Transverse colon (tissue), 4 donors: ENCODE results near the gene MAP2K5. TPM values are rescaled to one million over a fixed set of nuclear protein-coding genes. Genes with fewer than 3 reads are reported as not detected.

Experiments used
- DNase-seq: peaks from one replicate; pipeline ENCODE4 v3.0.0-alpha.2; 2019
- H3K27ac ChIP-seq, 4 donors: fragments of 200-600 bp; sonication (generic); 2 replicates each; pipeline ENCODE4 v1.5.1; 2016 to 2018; ENCODE audit warnings: inconsistent platforms in 4 of 4
- H3K27me3 ChIP-seq: fragments of 200-600 bp; sonication (generic); 2 replicates; pipeline ENCODE4 v1.5.1; 2017; ENCODE audit warnings: inconsistent platforms
- H3K36me3 ChIP-seq, 4 donors: fragments of 200-600 bp; sonication (generic); 2 replicates each; pipeline ENCODE4 v1.5.1; 2017 to 2019; ENCODE audit warnings: inconsistent platforms in 4 of 4
- H3K4me1 ChIP-seq, 4 donors: fragments of 200-600 bp; sonication (generic); 2 replicates each; pipeline ENCODE4 v1.5.1; 2017 to 2020; ENCODE audit warnings: inconsistent platforms in 4 of 4
- H3K4me3 ChIP-seq, 4 donors: fragments of 200-600 bp; sonication (generic); 1 replicate in 1 of 4; 2 replicates in 3 of 4; pipeline versions ENCODE4 v1.5.1 to v1.6.1; 2017 to 2019; ENCODE audit warnings: inconsistent platforms in 4 of 4
- H3K9me3 ChIP-seq, 2 donors: fragments of 200-600 bp; sonication (generic); 2 replicates each; pipeline ENCODE4 v1.5.1; 2017 to 2019; ENCODE audit warnings: inconsistent platforms in 2 of 2
- CTCF ChIP-seq, 5 experiments: fragments of 200-600 bp in 3 of 5; fragments of 450-650 bp in 2 of 5; sonication (generic) in 3 of 5; IDR thresholded peaks; 1 replicate in 2 of 5; 2 replicates in 3 of 5; pipeline ENCODE4 v1.5.1; 2016 to 2017; ENCODE audit warnings: antibody characterized with exemption in 5 of 5, inconsistent platforms in 3 of 5, mild to moderate bottlenecking in 2 of 5, moderate library complexity in 1 of 5
- EP300 ChIP-seq: sonication (generic); formaldehyde crosslinking; IDR thresholded peaks from one replicate; pipeline ENCODE4 v1.6.1; 2017; ENCODE audit warnings: antibody characterized with exemption, low read depth
- POLR2A ChIP-seq: fragments of 450-650 bp; IDR thresholded peaks from one replicate; pipeline ENCODE4 v1.6.1; 2016; ENCODE audit warnings: antibody characterized with exemption, mild to moderate bottlenecking, moderate library complexity
- POLR2AphosphoS5 ChIP-seq, 3 donors: sonication (generic); formaldehyde crosslinking; IDR thresholded peaks; one replicate each; pipeline ENCODE4 v1.6.1; 2016; ENCODE audit warnings: antibody characterized with exemption in 3 of 3
- WGBS, 2 donors: methylation state at CpG; one replicate each; pipeline ENCODE4 v1.1.5; 2018; ENCODE audit warnings: low coverage in 1 of 2; 5-methylcytosine and 5-hydroxymethylcytosine counted together
- in situ Hi-C, 4 donors: fragments of 200-750 bp; cut with MboI; loops; one replicate each; pipeline versions ENCODE4 v1.15.0 to v1.15.1; 2017; ENCODE audit warnings: low sequenced_read_pairs in 3 of 4, low pct_ligation_motif_present in 1 of 4, low pct_unique_long_range_greater_than_20kb in 1 of 4
- intact Hi-C: fragments of 100-400 bp; cut with DNase I; formaldehyde crosslinking; loops from one replicate; pipeline ENCODE4 v1.15.1; 2023; ENCODE audit warnings: low total_unique reads
- total RNA-seq, 4 donors: library from RNA; depleted of rRNA; stranded (reverse); fragments of >200 nt; gene quantifications; one replicate each; pipeline ENCODE4 v1.1.0, GENCODE V29; 2016

The MAP2K5 gene
- total RNA-seq, 4 donors from 2014 or later = 19.8 to 320 (median 21.1) TPM

DNA sequence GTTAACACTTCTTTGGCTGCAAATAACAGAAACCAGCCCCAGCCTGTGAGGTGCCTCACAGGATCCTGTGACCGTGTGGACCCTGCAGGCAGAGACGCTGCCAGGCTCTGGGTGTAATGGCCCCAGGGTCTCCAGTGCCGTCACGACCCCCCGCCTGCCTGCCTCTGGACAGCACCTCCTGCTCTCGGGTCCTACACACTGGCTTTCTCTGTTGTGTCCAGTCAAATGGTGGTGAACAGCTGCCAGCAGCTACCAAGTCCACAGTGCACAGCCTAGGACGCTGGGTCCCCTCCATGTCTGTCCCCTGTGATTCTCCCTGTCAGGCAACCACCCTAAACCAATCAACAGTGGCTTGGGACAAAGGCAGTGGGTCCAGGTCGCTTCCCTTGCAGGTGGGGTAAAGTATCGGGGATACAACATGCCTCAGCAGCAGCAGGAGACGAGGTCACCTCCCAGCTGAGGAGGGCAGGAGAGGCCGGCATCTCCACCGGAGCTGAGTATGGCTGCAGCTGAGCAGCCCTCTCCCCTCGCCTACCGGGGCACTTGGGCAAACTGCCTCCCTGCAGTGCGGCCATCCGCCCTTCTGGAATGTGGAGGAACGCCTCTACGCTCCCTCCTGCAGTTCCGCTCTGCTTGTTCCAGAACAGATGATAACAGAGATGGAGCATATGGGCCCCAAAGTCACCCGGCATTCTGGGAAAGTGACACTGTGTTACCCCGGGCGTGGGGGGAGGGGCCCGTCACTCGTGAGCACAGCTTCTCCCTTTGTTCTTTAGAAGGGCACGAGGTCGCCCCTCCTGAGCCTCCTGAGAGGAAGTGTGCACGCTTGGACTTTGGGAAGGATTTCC is 261.7 kb downstream of the MAP2K5 start:
- no peaks in the 10 kb centered on the region for H3K9me3 ChIP-seq
- intact Hi-C loops = no loop called here
- H3K4me3 ChIP-seq = no peak overlapping the region
- DNase-seq = no peak
- 40 to 84% methylated on average over 1 to 26 of the region's 27 CpGs for WGBS, 2 donors
- H3K4me1 ChIP-seq = no peaks in the 10 kb centered on the region
- no peaks in the 10 kb centered on the region for H3K36me3 ChIP-seq
- no peaks in the 10 kb centered on the region for H3K27me3 ChIP-seq
- TF ChIP-seq EP300 (no peak), POLR2AphosphoS5 (IDR thresholded peaks at IDR 0.05) (no peak), POLR2A (no peak), CTCF (IDR thresholded peaks at IDR 0.05) (no peak)
- in situ Hi-C loops = loop anchor here in 1 of 4 donors (25.0 kb wide), 1 partner anchor 342 kb away; no protein-coding TSS in a partner anchor
- H3K27ac ChIP-seq = no peak overlapping the region

DNA sequence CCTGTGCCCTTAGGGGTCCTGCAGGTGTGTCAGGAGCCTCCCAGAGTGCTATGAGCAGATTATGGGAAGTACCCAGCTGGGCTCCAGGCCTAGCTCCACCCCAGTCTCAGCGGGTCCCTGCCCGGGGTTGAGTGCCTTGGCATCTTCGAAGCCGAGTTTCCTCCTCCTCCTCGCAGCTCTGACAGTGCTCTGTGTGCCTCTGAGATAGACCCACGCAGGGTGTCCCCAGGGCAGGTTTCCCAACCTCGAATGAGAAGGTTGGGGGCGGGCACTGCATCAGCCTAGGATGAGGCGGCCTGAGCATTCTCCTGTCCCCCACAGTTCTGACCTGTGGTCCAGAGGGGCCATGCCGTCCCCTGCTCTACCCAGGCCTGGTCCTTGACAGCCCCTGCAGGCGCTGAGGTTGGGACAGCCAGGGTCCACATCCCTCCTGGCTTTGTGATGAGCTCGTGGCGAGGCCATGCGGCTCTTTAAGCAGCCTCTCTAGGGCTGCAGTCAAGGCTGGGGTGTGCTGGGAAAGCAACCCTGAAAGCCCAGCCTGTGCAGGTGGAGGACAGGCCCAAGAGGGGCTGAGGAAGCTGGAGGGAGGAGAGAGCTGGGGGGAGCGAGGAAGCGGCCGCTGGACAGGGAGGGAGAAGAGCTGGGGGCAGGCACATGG is 262.6 kb downstream of the MAP2K5 start:
- H3K4me3 ChIP-seq = no peak overlapping the region
- DNase-seq = no peak
- intact Hi-C loops (no loop called here), in situ Hi-C loops (loop anchor here in 1 of 4 donors (25.0 kb wide), 1 partner anchor 343 kb away; no protein-coding TSS in a partner anchor)
- H3K27ac ChIP-seq = no peak overlapping the region
- TF ChIP-seq POLR2AphosphoS5 (IDR thresholded peaks at IDR 0.05) = no peak
- TF ChIP-seq EP300 = no peak
- TF ChIP-seq POLR2A = no peak
- no peak for TF ChIP-seq CTCF (IDR thresholded peaks at IDR 0.05)
- H3K27me3 ChIP-seq = no peaks in the 10 kb centered on the region
- WGBS, 2 donors = 91% methylated on average over 13 of the region's 17 CpGs; no CpG with 5 or more reads in 1 of the 2 donors
- H3K36me3 ChIP-seq = no peaks in the 10 kb centered on the region
- no peaks in the 10 kb centered on the region for H3K9me3 ChIP-seq
- H3K4me1 ChIP-seq = no peaks in the 10 kb centered on the region

GRCh38 chr15:67805666-67806516 is 263.4 kb downstream of the MAP2K5 start:
- no peak overlapping the region for H3K27ac ChIP-seq
- DNase-seq = no peak
- no peak for TF ChIP-seq POLR2AphosphoS5 (IDR thresholded peaks at IDR 0.05)
- TF ChIP-seq CTCF (IDR thresholded peaks at IDR 0.05) = no peak
- TF ChIP-seq POLR2A = no peak
- no peak for TF ChIP-seq EP300
- no peaks in the 10 kb centered on the region for H3K27me3 ChIP-seq
- WGBS, 2 donors = 89 to 100% methylated on average over 2 to 16 of the region's 16 CpGs
- intact Hi-C loops = no loop called here
- in situ Hi-C loops = loop anchor here in 1 of 4 donors (25.0 kb wide), 1 partner anchor 344 kb away; no protein-coding TSS in a partner anchor
- no peaks in the 10 kb centered on the region for H3K9me3 ChIP-seq
- H3K4me3 ChIP-seq = no peak overlapping the region
- no peaks in the 10 kb centered on the region for H3K36me3 ChIP-seq
- no peaks in the 10 kb centered on the region for H3K4me1 ChIP-seq
